Coronary artery (tissue), 2 donors: Measurements from ENCODE around the gene GLIPR1L1.

ENCODE experiments used
- DNase-seq: peaks from one replicate; pipeline ENCODE4 v3.0.0-alpha.2; 2017; ENCODE audit warnings: low spot score
- H3K27ac ChIP-seq, 2 donors: fragments of 200-600 bp; sonication (generic); one replicate each; pipeline ENCODE4 v1.5.1; 2016 to 2019
- H3K4me3 ChIP-seq: fragments of 200-600 bp; sonication (generic); 2 replicates; pipeline ENCODE4 v1.5.1; 2016; ENCODE audit warnings: mild to moderate bottlenecking, moderate library complexity
- CTCF ChIP-seq: fragments of 200-600 bp; sonication (generic); IDR thresholded peaks from one replicate; pipeline ENCODE4 v1.5.1; 2019; ENCODE audit warnings: antibody characterized with exemption

GLIPR1L1 gene

GRCh38 chr12:75374971-75375370 lies 40.5 kb downstream of the GLIPR1L1 start:
- TF ChIP-seq CTCF: no peak
- Histone ChIP-seq H3K4me3 (no peak overlapping the region), H3K27ac (no peak overlapping the region)
- DNase-seq: no peak

- H3K4me3 ChIP-seq: no peak overlapping the region
- H3K27ac ChIP-seq: no peak overlapping the region
- TF ChIP-seq CTCF: no peak
Observed at GRCh38 chr12:75378354-75378753, 43.9 kb downstream of the GLIPR1L1 start.

GRCh38 chr12:75389061-75389460 lies 54.6 kb downstream of the GLIPR1L1 start:
- H3K27ac ChIP-seq: peak overlapping the region; percentile 88 to 96
- no peak for TF ChIP-seq CTCF
- peak overlapping the region; percentile 79 for H3K4me3 ChIP-seq
- DNase-seq: no peak

More at GRCh38 chr12:75378354-75378753, 43.9 kb downstream of the GLIPR1L1 start:
- DNase-seq: no peak

- no peak for DNase-seq
- Histone ChIP-seq H3K4me3 (peak overlapping the region; percentile 79), H3K27ac (peak overlapping the region; percentile 88 to 96)
- no peak for TF ChIP-seq CTCF
Observed at GRCh38 chr12:75389706-75390105, 55.2 kb downstream of the GLIPR1L1 start.

GRCh38 chr12:75390156-75390898 lies 55.9 kb downstream of the GLIPR1L1 start:
- H3K4me3 ChIP-seq: peak overlapping the region; percentile 79
- peak overlapping the region; percentile 88 to 96 for H3K27ac ChIP-seq
- no peak for TF ChIP-seq CTCF
- no peak for DNase-seq

- TF ChIP-seq CTCF: peak; percentile 64
- H3K4me3 ChIP-seq: peak within 1 kb of the TSS; percentile 79
- H3K27ac ChIP-seq: peak within 1 kb of the TSS; percentile 88 to 96
- peak; percentile 96 for DNase-seq
Observed at GRCh38 chr12:75390899-75391538, 56.5 kb downstream of the GLIPR1L1 start, which contains the start of gene GLIPR1L2. TSS of gene GLIPR1L2 (plus strand) at chr12:75391089. CDS start at chr12:75391117, 28 bp downstream.
